ENCODE results near the gene SLC9C2. TPM values are rescaled to one million over a fixed set of nuclear protein-coding genes. Genes with fewer than 3 reads are reported as not detected.
A peak's percentile ranks its signal among the peaks of the same experiment; 100 is the strongest.
"Not testable (repeated sequence)": the region's sequence is repeated elsewhere in the genome, so short reads cannot be mapped to it uniquely, and the experiment has no call there.

Gene SLC9C2
- total and polyA plus RNA-seq, 2 experiments from 2014 or later = not detected

- no peaks in the 10 kb centered on the region for H4K20me1 ChIP-seq (ENCODE audit: insufficient read depth)
- in situ Hi-C loops (cut with MboI) = no loop called here
- H3K9ac ChIP-seq = no peak overlapping the region
- H3K4me3 ChIP-seq = no peak overlapping the region
- no peak for DNase-seq
- TF ChIP-seq EZH2 (IDR thresholded peaks at IDR 0.05; ENCODE audit: insufficient read depth, poor library complexity, severe bottlenecking) = no peak
- no peak for TF ChIP-seq EZH2phosphoT487 (IDR thresholded peaks at IDR 0.05; ENCODE audit: insufficient read depth, low read depth)
- 9 to 10% methylated on average over 2 of the region's 2 CpGs for WGBS, 2 experiments (ENCODE audit: low coverage in 1 of 2, low lambda C conversion rate in 2 of 2, missing lambda C conversion rate in 2 of 2)
- no peak overlapping the region for H3K4me2 ChIP-seq (ENCODE audit: unreplicated experiment)
- H3K4me1 ChIP-seq (ENCODE audit: insufficient read depth) = no peaks in the 10 kb centered on the region
- H3K27me3 ChIP-seq (replicated peaks; ENCODE audit: insufficient read depth) = no peaks in the 10 kb centered on the region
- H3K79me2 ChIP-seq (ENCODE audit: insufficient read depth) = no peaks in the 10 kb centered on the region
- H3K9me2 ChIP-seq (ENCODE audit: insufficient read depth) = no peaks in the 10 kb centered on the region
- no peaks in the 10 kb centered on the region for H3K9me3 ChIP-seq (ENCODE audit: low read depth)
- H2AFZ ChIP-seq = no peak overlapping the region
- H3K36me3 ChIP-seq (ENCODE audit: low read depth) = no peaks in the 10 kb centered on the region
- no peaks in the 10 kb centered on the region for H3F3A ChIP-seq (ENCODE audit: insufficient read depth)
- H3K27ac ChIP-seq = no peak overlapping the region
These were observed 36.2 kb upstream of the SLC9C2 start for GRCh38 chr1:173639102-173639501.

DNA sequence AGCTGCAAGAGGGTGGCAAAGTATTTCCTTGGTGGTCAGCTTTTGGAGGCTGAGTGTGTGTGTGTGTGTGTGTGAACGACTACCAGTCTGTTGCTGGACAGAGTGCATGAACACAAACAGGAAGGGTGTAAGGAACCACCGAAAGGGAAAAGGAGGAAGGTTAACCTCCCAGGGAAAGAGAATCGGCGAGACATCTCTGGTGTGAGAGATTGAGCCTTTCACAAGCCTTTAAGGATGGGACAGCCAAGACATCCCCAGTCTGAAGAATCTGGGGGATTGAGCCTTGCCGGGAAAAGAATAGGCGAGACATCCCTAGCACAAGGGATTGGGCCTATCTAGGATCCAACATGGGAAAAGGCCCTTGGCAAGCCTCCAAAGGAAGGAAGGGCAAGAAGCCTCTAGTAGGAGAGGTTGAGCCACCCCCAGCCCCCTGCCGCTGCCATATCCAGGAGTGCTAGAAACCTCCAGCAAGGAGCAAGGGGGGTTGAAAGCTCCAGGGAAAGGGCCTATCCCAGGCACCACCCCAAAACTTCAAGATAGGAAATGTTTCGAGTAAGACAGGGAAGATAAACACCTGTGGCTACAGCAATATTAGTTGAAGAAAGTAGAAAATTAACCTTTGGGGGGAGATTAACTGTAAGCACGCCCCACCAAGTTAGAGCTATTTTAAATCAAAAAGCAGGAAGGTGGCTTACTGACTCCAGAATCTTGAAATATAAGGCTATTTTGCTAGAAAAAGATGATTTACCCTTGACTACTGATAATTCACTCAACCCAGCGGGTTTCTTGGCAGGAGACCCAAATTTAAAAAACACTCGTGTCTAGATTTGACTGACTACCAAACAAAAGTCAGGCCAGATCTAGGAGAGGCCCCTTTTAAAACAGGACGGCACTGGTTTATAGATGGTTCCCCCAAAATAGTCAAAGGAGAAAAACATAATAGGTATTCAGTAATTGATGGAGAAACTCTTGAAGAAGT is 35.5 kb upstream of the SLC9C2 start:
- Histone ChIP-seq H3K79me2 (ENCODE audit: insufficient read depth) (no peaks in the 10 kb centered on the region), H3K9me3 (ENCODE audit: low read depth) (no peaks in the 10 kb centered on the region), H3K27ac (no peak overlapping the region), H2AFZ (no peak overlapping the region), H3K9ac (no peak overlapping the region), H3F3A (ENCODE audit: insufficient read depth) (no peaks in the 10 kb centered on the region), H3K36me3 (ENCODE audit: low read depth) (no peaks in the 10 kb centered on the region), H3K4me2 (ENCODE audit: unreplicated experiment) (no peak overlapping the region), H3K4me3 (no peak overlapping the region), H3K4me1 (ENCODE audit: insufficient read depth) (no peaks in the 10 kb centered on the region), H3K9me2 (ENCODE audit: insufficient read depth) (no peaks in the 10 kb centered on the region), H4K20me1 (ENCODE audit: insufficient read depth) (no peaks in the 10 kb centered on the region), H3K27me3 (replicated peaks; ENCODE audit: insufficient read depth) (no peaks in the 10 kb centered on the region)
- WGBS, 2 experiments (ENCODE audit: low coverage in 1 of 2, low lambda C conversion rate in 2 of 2, missing lambda C conversion rate in 2 of 2) = 54 to 55% methylated on average over 12 of the region's 12 CpGs
- TF ChIP-seq EZH2 (IDR thresholded peaks at IDR 0.05; ENCODE audit: insufficient read depth, poor library complexity, severe bottlenecking) (no peak), EZH2phosphoT487 (IDR thresholded peaks at IDR 0.05; ENCODE audit: insufficient read depth, low read depth) (no peak)
- no peak for DNase-seq
- in situ Hi-C loops (cut with MboI) = no loop called here

DNA sequence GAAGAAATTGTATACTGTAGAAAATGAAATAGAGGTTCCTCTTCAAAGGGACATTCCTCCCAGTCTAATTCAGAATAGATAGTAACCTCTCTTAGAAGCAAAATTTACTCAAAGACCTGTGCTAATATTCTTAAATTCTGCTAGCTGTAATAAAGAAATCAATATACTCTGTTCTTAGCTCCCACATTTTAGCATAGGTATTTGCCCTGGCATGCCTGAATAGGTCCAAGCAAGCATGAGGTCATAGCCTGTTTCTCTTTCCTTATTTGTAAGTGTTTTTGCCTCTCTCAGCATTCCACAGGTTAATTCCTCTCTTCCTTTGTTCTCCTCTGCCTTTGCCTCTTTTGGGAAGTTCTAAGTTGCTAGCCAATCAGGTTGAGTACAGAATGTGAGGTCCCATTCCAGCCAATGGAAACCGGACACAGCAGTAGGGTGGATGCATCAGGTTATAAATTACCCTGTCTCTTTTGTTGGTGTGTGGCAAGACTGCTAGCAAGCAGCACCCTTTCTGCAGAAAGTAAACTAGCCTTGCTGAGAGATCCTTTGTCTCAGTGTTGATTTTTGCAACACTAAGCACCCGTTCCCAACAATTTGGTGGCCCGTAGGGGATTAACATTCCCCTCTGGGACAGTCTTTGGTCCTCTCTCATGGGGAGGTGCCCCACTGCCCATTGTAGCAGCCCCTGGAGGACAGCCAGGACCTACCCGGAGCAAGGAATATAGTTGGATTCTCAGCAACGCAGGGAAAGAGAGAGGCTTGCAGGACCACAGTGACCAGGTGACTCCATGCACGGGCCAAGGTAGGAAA is 34.6 kb upstream of the SLC9C2 start:
- H3K4me1 ChIP-seq (ENCODE audit: insufficient read depth); H3K27me3 ChIP-seq (replicated peaks; ENCODE audit: insufficient read depth); H3K79me2 ChIP-seq (ENCODE audit: insufficient read depth); H3K4me2 ChIP-seq (ENCODE audit: unreplicated experiment); in situ Hi-C loops (cut with MboI); H3K9me3 ChIP-seq (ENCODE audit: low read depth); H3K9me2 ChIP-seq (ENCODE audit: insufficient read depth); H3K36me3 ChIP-seq (ENCODE audit: low read depth); H2AFZ ChIP-seq; H3K27ac ChIP-seq; DNase-seq; H3K9ac ChIP-seq; H3K4me3 ChIP-seq; H3F3A ChIP-seq (ENCODE audit: insufficient read depth); H4K20me1 ChIP-seq (ENCODE audit: insufficient read depth): not testable (repeated sequence)
- WGBS, 2 experiments (ENCODE audit: low coverage in 1 of 2, low lambda C conversion rate in 2 of 2, missing lambda C conversion rate in 2 of 2) = 42 to 54% methylated on average over 6 of the region's 6 CpGs

DNA sequence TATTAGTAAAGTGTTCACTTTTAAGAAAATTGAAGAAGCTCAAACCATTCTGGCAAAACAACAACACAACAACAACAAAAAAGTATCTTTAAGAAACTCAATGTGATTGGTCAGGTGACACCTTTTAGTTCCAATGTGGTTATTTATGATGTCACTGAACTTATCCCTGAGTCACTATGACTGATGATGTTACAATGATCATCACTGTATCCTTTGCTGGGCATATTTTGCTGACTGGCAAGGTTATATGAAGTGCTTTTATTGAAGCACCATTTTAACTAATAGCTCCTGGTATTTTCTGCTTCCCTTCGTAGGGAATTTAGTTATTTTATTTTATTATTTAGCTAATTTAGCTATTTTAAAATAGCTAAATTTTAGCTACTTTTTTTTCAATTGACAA is 32.2 kb upstream of the SLC9C2 start, which contains the start of gene TEX50:
TEX50 (plus strand) TSS at position 223 of the 400 bp plus-strand sequence. CDS start 184 bp downstream, outside the sequence.
- no peaks in the 10 kb centered on the region for H3K36me3 ChIP-seq (ENCODE audit: low read depth)
- H3K9me3 ChIP-seq (ENCODE audit: low read depth) = no peaks in the 10 kb centered on the region
- no peaks in the 10 kb centered on the region for H3F3A ChIP-seq (ENCODE audit: insufficient read depth)
- H2AFZ ChIP-seq = no peak within 1 kb of the TSS
- H3K9ac ChIP-seq = no peak within 1 kb of the TSS
- H3K9me2 ChIP-seq (ENCODE audit: insufficient read depth) = no peaks in the 10 kb centered on the region
- WGBS, 2 experiments (ENCODE audit: low coverage in 1 of 2, low lambda C conversion rate in 2 of 2, missing lambda C conversion rate in 2 of 2) = 41 to 51% methylated on average over 1 of the region's 1 CpG
- no peak within 1 kb of the TSS for H3K4me2 ChIP-seq (ENCODE audit: unreplicated experiment)
- in situ Hi-C loops (cut with MboI) = no loop called here
- H3K4me1 ChIP-seq (ENCODE audit: insufficient read depth) = no peaks in the 10 kb centered on the region
- peak; percentile 1 for DNase-seq
- H4K20me1 ChIP-seq (ENCODE audit: insufficient read depth) = no peaks in the 10 kb centered on the region
- TF ChIP-seq EZH2 (IDR thresholded peaks at IDR 0.05; ENCODE audit: insufficient read depth, poor library complexity, severe bottlenecking) (no peak), EZH2phosphoT487 (IDR thresholded peaks at IDR 0.05; ENCODE audit: insufficient read depth, low read depth) (no peak)
- no peak within 1 kb of the TSS for H3K4me3 ChIP-seq
- H3K27ac ChIP-seq = no peak within 1 kb of the TSS
- no peaks in the 10 kb centered on the region for H3K27me3 ChIP-seq (replicated peaks; ENCODE audit: insufficient read depth)
- H3K79me2 ChIP-seq (ENCODE audit: insufficient read depth) = no peaks in the 10 kb centered on the region

Data from GM23248 (cell line).